Liver (tissue), 9 donors: Measurements from ENCODE around the gene NET1. TPM values are rescaled to one million over a fixed set of nuclear protein-coding genes. Genes with fewer than 3 reads are reported as not detected.

Experiments used
- DNase-seq: peaks from one replicate; pipeline ENCODE4 v3.0.0-alpha.2; 2017; ENCODE audit warnings: low spot score
- H3K27ac ChIP-seq, 2 donors: one replicate each; pipeline ENCODE4 v1.7.0; 2013; ENCODE audit warnings: inconsistent platforms in 2 of 2, low read length in 2 of 2, control low read depth in 1 of 2, low read depth in 1 of 2, mild to moderate bottlenecking in 1 of 2
- H3K27me3 ChIP-seq, 4 donors: one replicate each; pipeline versions ENCODE4 v1.6.1 to v1.7.0; 2013; ENCODE audit warnings: low read length in 3 of 4, inconsistent platforms in 1 of 4, mild to moderate bottlenecking in 1 of 4, moderate library complexity in 1 of 4; ENCODE audit not compliant: control insufficient read depth in 4 of 4, insufficient read depth in 4 of 4
- H3K36me3 ChIP-seq, 4 donors: one replicate each; pipeline versions ENCODE4 v1.6.1 to v1.7.0; 2013; ENCODE audit warnings: low read length in 3 of 4, mild to moderate bottlenecking in 3 of 4, low read depth in 1 of 4, moderate library complexity in 1 of 4; ENCODE audit not compliant: control insufficient read depth in 4 of 4, insufficient read depth in 3 of 4
- H3K4me1 ChIP-seq, 4 donors: one replicate each; pipeline versions ENCODE4 v1.6.1 to v1.7.0; 2013; ENCODE audit warnings: low read length in 3 of 4, mild to moderate bottlenecking in 3 of 4, moderate library complexity in 1 of 4; ENCODE audit not compliant: control insufficient read depth in 4 of 4, insufficient read depth in 4 of 4
- H3K4me3 ChIP-seq, 3 donors: one replicate each; pipeline versions ENCODE4 v1.6.1 to v1.7.0; 2013; ENCODE audit warnings: low read length in 3 of 3, control low read depth in 1 of 3, low read depth in 1 of 3, mild to moderate bottlenecking in 1 of 3
- H3K9ac ChIP-seq, 2 donors: one replicate each; pipeline ENCODE4 v1.7.0; 2013; ENCODE audit warnings: low read length in 2 of 2, mild to moderate bottlenecking in 2 of 2, moderate library complexity in 2 of 2, control low read depth in 1 of 2, low read depth in 1 of 2
- H3K9me3 ChIP-seq, 4 donors: one replicate each; pipeline versions ENCODE4 v1.6.1 to v1.7.0; 2013; ENCODE audit warnings: low read length in 3 of 4; ENCODE audit not compliant: control insufficient read depth in 4 of 4
- EGR1 ChIP-seq, 2 donors: IDR thresholded peaks; 2 replicates each; pipeline ENCODE4 v1.6.1; 2016 to 2018; ENCODE audit warnings: antibody characterized with exemption in 2 of 2, low read depth in 2 of 2
- FOXA1 ChIP-seq: IDR thresholded peaks from 2 replicates; pipeline ENCODE4 v1.6.1; 2016; ENCODE audit warnings: antibody characterized with exemption
- FOXA2 ChIP-seq: IDR thresholded peaks from 2 replicates; pipeline ENCODE4 v1.6.1; 2016; ENCODE audit warnings: antibody characterized with exemption
- GABPA ChIP-seq, 2 donors: IDR thresholded peaks in 1 of 2; conservative IDR thresholded peaks in 1 of 2; 2 replicates each; pipeline ENCODE4 v1.6.1; 2016; ENCODE audit warnings: antibody characterized with exemption in 2 of 2, mild to moderate bottlenecking in 1 of 2, moderate library complexity in 1 of 2
- HNF4G ChIP-seq: IDR thresholded peaks from 2 replicates; pipeline ENCODE4 v1.6.1; 2016; ENCODE audit warnings: antibody characterized with exemption
- JUND ChIP-seq, 2 donors: IDR thresholded peaks; 2 replicates each; pipeline ENCODE4 v1.6.1; 2016; ENCODE audit warnings: antibody characterized with exemption in 2 of 2
- NR2F2 ChIP-seq: IDR thresholded peaks from 2 replicates; pipeline ENCODE4 v1.6.1; 2016; ENCODE audit warnings: antibody characterized with exemption
- RAD21 ChIP-seq, 2 donors: IDR thresholded peaks; 2 replicates each; pipeline ENCODE4 v1.6.1; 2016; ENCODE audit warnings: antibody characterized with exemption in 2 of 2, mild to moderate bottlenecking in 2 of 2
- RXRA ChIP-seq, 2 donors: IDR thresholded peaks; 2 replicates each; pipeline ENCODE4 v1.6.1; 2017 to 2018; ENCODE audit warnings: antibody characterized with exemption in 2 of 2, mild to moderate bottlenecking in 1 of 2
- SP1 ChIP-seq: IDR thresholded peaks from 2 replicates; pipeline ENCODE4 v1.6.1; 2018; ENCODE audit warnings: antibody characterized with exemption, mild to moderate bottlenecking
- TAF1 ChIP-seq: conservative IDR thresholded peaks from 2 replicates; pipeline ENCODE4 v1.6.1; 2016; ENCODE audit warnings: antibody characterized with exemption, mild to moderate bottlenecking
- YY1 ChIP-seq: IDR thresholded peaks from 2 replicates; pipeline ENCODE4 v1.6.1; 2016; ENCODE audit warnings: antibody characterized with exemption, mild to moderate bottlenecking
- WGBS: extraction: QIAGEN DNeasy Blood & Tissue Kit; methylation state at CpG from one replicate; pipeline ENCODE4 v1.1.7; 2013; 5-methylcytosine and 5-hydroxymethylcytosine counted together
- polyA plus RNA-seq, 2 donors: library from polyadenylated mRNA; stranded (reverse) in 1 of 2; unstranded in 1 of 2; fragments of 200-250 nt in 1 of 2; fragments of >200 nt in 1 of 2; fragmentation: Nextera tagmentation in 1 of 2; extraction: Ambion mirVana in 1 of 2; gene quantifications; one replicate each; pipeline versions ENCODE4 v1.2.1 to v1.2.3, GENCODE V29; 2013 to 2015
- total RNA-seq, 2 donors: library from RNA; depleted of rRNA; stranded (reverse); fragments of >200 nt; gene quantifications; one replicate each; pipeline ENCODE4 v1.2.3, GENCODE V29; 2014
- TF ChIP-seq, protein P1 (sequence below): IDR thresholded peaks from 2 replicates; pipeline ENCODE4 v1.6.1; 2016; ENCODE audit warnings: antibody characterized with exemption
- TF ChIP-seq, protein P2 (sequence below): IDR thresholded peaks from 2 replicates; pipeline ENCODE4 v1.6.1; 2016; ENCODE audit warnings: antibody characterized with exemption
- TF ChIP-seq, protein P3 (sequence below): fragments of 150-350 bp; IDR thresholded peaks from 2 replicates; pipeline ENCODE4 v1.5.1; 2017; ENCODE audit warnings: improper control_type of control experiment, low read depth, low read length; ENCODE audit not compliant: missing input control
- TF ChIP-seq, protein P4 (sequence below): IDR thresholded peaks from 2 replicates; pipeline ENCODE4 v1.6.1; 2016; ENCODE audit warnings: antibody characterized with exemption
- donor health status: healthy.
- donor health status: healthy.
- donor health status: healthy.
- donor health status: healthy.
- donor health status: healthy.

Gene NET1
- total and polyA plus RNA-seq, 4 donors = 16.2 to 38.6 (median 25.6) TPM

DNA sequence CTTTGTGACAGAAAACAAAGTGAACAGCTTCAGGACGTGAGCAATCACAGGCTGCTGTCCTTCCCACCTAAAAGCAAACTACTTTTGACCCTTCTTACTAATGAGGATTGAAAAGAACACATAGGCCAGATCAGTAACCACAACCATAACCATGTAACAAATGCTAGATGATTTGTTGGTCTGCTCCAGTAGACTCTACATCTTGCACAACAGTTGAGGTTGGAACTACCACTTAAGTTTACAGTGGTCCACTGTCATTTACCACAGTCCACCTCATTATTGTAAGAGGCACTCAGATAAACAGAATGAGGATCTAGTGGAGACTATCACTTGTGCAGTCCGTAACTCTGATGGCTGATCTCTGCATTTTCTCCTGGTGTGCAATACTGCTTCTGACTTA is 27.8 kb downstream of the NET1 start:
- DNase-seq = no peak
- TF ChIP-seq JUND (IDR thresholded peaks at IDR 0.05) (no peak), TAF1 (no peak), FOXA1 (no peak), RXRA (IDR thresholded peaks at IDR 0.05) (no peak), HNF4G (no peak)
- TF ChIP-seq, protein P1, sequence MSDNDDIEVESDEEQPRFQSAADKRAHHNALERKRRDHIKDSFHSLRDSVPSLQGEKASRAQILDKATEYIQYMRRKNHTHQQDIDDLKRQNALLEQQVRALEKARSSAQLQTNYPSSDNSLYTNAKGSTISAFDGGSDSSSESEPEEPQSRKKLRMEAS = no peak
- no peaks in the 10 kb centered on the region for H3K36me3 ChIP-seq
- H3K4me1 ChIP-seq = peaks cover 0 to 4% (median 0%) of the 10 kb centered on the region in 4 donors
- 96% methylated on average over 2 of the region's 2 CpGs for WGBS
- no peak overlapping the region for H3K4me3 ChIP-seq
- H3K9me3 ChIP-seq = no peaks in the 10 kb centered on the region
- H3K27me3 ChIP-seq = no peaks in the 10 kb centered on the region
- no peak overlapping the region for H3K9ac ChIP-seq
- no peak overlapping the region for H3K27ac ChIP-seq

DNA sequence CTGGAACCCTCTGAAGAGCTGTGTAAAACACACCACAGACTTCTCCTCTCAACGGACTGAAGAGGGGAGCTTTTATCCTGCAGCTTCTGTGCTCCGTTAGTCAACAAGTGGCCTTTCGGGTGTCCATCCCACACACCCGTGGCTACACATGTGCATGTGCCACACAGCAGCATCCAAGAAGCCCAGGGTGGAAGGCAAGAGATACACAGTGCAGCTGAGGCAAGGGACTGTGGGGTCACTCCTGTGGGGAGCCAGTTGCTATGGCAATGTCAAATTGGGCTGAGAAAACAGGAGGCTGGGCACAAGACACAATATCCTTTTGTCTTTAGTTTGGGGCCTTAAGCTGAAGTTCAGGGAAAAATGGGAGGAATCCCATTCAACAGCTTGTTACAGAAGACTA is 28.7 kb downstream of the NET1 start:
- Histone ChIP-seq H3K27ac (no peak overlapping the region), H3K9me3 (no peaks in the 10 kb centered on the region), H3K9ac (no peak overlapping the region), H3K4me1 (peaks cover 0 to 8% (median 3%) of the 10 kb centered on the region in 4 donors), H3K27me3 (no peaks in the 10 kb centered on the region), H3K4me3 (no peak overlapping the region), H3K36me3 (no peaks in the 10 kb centered on the region)
- no peak for DNase-seq
- no peak for TF ChIP-seq EGR1 (IDR thresholded peaks at IDR 0.05; ENCODE audit: low read depth in 2 of 2)
- TF ChIP-seq, protein P1 = no peak
- WGBS = 90% methylated on average over 4 of the region's 4 CpGs

DNA sequence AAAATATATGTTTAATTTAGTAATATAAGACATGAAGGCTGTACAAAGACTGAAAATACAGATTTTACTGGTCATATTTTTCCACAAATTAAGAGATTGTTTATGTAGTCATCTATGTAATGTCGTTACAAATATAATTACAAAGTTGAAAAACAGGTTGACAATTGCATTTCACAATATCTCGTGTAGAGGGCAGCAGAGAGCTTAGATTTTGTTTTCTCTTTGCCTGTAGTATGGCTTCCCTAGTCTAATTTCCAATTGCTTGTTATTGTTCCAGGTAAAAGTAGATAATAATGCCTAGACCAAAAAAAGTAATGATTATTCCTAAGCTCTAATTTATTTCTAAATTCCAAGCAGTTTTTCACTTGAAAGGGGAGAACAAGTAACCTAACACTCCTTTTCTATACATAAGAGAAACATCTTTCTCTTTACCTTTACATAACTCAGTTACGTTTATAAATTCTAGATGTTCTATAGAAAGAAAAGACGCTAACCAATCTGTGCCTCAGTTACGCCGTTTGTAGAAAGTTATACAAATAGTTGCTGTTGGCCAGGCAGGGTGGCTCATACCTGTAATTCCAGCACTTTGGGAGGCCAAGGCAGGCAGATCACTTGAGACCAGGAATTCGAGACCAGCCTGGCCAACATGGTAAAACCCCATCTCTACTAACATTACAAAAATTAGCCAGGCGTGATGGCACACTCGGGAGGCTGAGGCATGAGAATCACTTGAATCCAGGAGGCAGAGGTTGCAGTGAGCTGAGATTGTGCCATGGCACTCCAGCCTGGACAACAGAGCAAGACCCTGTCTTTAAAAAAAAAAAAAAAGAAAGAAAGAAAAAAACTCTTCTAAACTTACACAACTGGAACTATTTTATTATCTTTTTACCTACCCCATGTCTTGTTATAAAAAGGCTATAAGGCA is 30.0 kb downstream of the NET1 start:
- H3K27ac ChIP-seq = no peak overlapping the region
- TF ChIP-seq GABPA (IDR thresholded peaks at IDR 0.05 in 1 of 2, conservative IDR thresholded peaks at IDR 0.05 in 1 of 2) = no peak
- TF ChIP-seq, protein P2, sequence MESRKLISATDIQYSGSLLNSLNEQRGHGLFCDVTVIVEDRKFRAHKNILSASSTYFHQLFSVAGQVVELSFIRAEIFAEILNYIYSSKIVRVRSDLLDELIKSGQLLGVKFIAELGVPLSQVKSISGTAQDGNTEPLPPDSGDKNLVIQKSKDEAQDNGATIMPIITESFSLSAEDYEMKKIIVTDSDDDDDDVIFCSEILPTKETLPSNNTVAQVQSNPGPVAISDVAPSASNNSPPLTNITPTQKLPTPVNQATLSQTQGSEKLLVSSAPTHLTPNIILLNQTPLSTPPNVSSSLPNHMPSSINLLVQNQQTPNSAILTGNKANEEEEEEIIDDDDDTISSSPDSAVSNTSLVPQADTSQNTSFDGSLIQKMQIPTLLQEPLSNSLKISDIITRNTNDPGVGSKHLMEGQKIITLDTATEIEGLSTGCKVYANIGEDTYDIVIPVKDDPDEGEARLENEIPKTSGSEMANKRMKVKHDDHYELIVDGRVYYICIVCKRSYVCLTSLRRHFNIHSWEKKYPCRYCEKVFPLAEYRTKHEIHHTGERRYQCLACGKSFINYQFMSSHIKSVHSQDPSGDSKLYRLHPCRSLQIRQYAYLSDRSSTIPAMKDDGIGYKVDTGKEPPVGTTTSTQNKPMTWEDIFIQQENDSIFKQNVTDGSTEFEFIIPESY = no peak
- no peak for TF ChIP-seq FOXA1
- no peak for TF ChIP-seq SP1
- TF ChIP-seq NR2F2 = no peak
- TF ChIP-seq RAD21 (IDR thresholded peaks at IDR 0.05) = peak; percentile 93 to 95
- TF ChIP-seq FOXA2 = peak; percentile 11
- TF ChIP-seq, protein P3, sequence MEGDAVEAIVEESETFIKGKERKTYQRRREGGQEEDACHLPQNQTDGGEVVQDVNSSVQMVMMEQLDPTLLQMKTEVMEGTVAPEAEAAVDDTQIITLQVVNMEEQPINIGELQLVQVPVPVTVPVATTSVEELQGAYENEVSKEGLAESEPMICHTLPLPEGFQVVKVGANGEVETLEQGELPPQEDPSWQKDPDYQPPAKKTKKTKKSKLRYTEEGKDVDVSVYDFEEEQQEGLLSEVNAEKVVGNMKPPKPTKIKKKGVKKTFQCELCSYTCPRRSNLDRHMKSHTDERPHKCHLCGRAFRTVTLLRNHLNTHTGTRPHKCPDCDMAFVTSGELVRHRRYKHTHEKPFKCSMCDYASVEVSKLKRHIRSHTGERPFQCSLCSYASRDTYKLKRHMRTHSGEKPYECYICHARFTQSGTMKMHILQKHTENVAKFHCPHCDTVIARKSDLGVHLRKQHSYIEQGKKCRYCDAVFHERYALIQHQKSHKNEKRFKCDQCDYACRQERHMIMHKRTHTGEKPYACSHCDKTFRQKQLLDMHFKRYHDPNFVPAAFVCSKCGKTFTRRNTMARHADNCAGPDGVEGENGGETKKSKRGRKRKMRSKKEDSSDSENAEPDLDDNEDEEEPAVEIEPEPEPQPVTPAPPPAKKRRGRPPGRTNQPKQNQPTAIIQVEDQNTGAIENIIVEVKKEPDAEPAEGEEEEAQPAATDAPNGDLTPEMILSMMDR = peak; percentile 81
- no peak for TF ChIP-seq EGR1 (IDR thresholded peaks at IDR 0.05; ENCODE audit: low read depth in 2 of 2)
- peak; percentile 20 for TF ChIP-seq YY1
- TF ChIP-seq, protein P4, sequence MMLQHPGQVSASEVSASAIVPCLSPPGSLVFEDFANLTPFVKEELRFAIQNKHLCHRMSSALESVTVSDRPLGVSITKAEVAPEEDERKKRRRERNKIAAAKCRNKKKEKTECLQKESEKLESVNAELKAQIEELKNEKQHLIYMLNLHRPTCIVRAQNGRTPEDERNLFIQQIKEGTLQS = no peak

More for the DNA sequence above, 30.0 kb downstream of the NET1 start:
- H3K9ac ChIP-seq = no peak overlapping the region
- 64% methylated on average over 9 of the region's 9 CpGs for WGBS
- no peaks in the 10 kb centered on the region for H3K27me3 ChIP-seq
- no peak for DNase-seq
- H3K9me3 ChIP-seq = no peaks in the 10 kb centered on the region
- H3K4me3 ChIP-seq = no peak overlapping the region
- H3K4me1 ChIP-seq = peaks cover 0 to 6% (median 5%) of the 10 kb centered on the region in 4 donors
- H3K36me3 ChIP-seq = no peaks in the 10 kb centered on the region
